Activated T-helper 1 cell treated with anti-CD3 and anti-CD28 coated beads, Interleukin-2, amount 50 U/mL, for 16 hours (primary cell): ENCODE measurements around the gene MAP1LC3B2.
"Not testable (repeated sequence)": the region's sequence is repeated elsewhere in the genome, so short reads cannot be mapped to it uniquely, and the experiment has no call there.

Source experiments
- DNase-seq, 2 donors: peaks; one replicate each; pipeline ENCODE4 v3.0.0-alpha.2; 2020; ENCODE audit warnings: low read depth in 1 of 2, low spot score in 1 of 2

MAP1LC3B2 gene

GRCh38 chr12:116556964-116557698 is 2.0 kb upstream of the MAP1LC3B2 start:
- no peak for DNase-seq

GRCh38 chr12:116558280-116559161 is 660 bp upstream of the MAP1LC3B2 start:
- no peak for DNase-seq

- DNase-seq: no peak
Observed at GRCh38 chr12:116561181-116561821, 2.1 kb downstream of the MAP1LC3B2 start.

- no peak for DNase-seq
Observed at GRCh38 chr12:116562090-116562489, 2.9 kb downstream of the MAP1LC3B2 start.

- no peak for DNase-seq
Observed at GRCh38 chr12:116563262-116563661, 4.1 kb downstream of the MAP1LC3B2 start.

- DNase-seq: no peak
Observed at GRCh38 chr12:116564080-116564479, 4.9 kb downstream of the MAP1LC3B2 start.

- DNase-seq: not testable (repeated sequence)
Observed at GRCh38 chr12:116565221-116565620, 6.0 kb downstream of the MAP1LC3B2 start.

- DNase-seq: no peak
Observed at GRCh38 chr12:116565963-116566362, 6.8 kb downstream of the MAP1LC3B2 start.

GRCh38 chr12:116568203-116568602 is 9.0 kb downstream of the MAP1LC3B2 start:
- DNase-seq: no peak

- no peak for DNase-seq
Observed at GRCh38 chr12:116571089-116571488, 11.9 kb downstream of the MAP1LC3B2 start.

- DNase-seq: no peak
Observed at GRCh38 chr12:116573776-116574175, 14.6 kb downstream of the MAP1LC3B2 start.

GRCh38 chr12:116575754-116576153 is 16.6 kb downstream of the MAP1LC3B2 start:
- DNase-seq: not testable (repeated sequence)

- no peak for DNase-seq
Observed at GRCh38 chr12:116577154-116577561, 18.0 kb downstream of the MAP1LC3B2 start.

GRCh38 chr12:116578051-116578450 is 18.9 kb downstream of the MAP1LC3B2 start:
- DNase-seq: no peak

- no peak for DNase-seq
Observed at GRCh38 chr12:116582610-116583009, 23.4 kb downstream of the MAP1LC3B2 start.

- no peak for DNase-seq
Observed at GRCh38 chr12:116583129-116583694, 24.0 kb downstream of the MAP1LC3B2 start.

- DNase-seq: no peak
Observed at GRCh38 chr12:116587270-116587669, 28.1 kb downstream of the MAP1LC3B2 start.

GRCh38 chr12:116588390-116589028 is 29.3 kb downstream of the MAP1LC3B2 start:
- DNase-seq: no peak

GRCh38 chr12:116589581-116589980 is 30.4 kb downstream of the MAP1LC3B2 start:
- no peak for DNase-seq

- no peak for DNase-seq
Observed at GRCh38 chr12:116590561-116590960, 31.4 kb downstream of the MAP1LC3B2 start.
